ENCODE measurements around the gene SCARB1. TPM values are rescaled to one million over a fixed set of nuclear protein-coding genes. Genes with fewer than 3 reads are reported as not detected.

The SCARB1 gene
- total RNA-seq, 1 donor from 2014 or later: 44.5 TPM

GRCh38 chr12:124743479-124744272 is 120.0 kb downstream of the SCARB1 start:
- Histone ChIP-seq H2AFZ (ENCODE audit: low read depth, low read length) (no peak overlapping the region), H3K9me3 (ENCODE audit: insufficient read depth, low read depth, low read length) (peaks cover 6% of the 10 kb centered on the region), H3K27ac (ENCODE audit: low read depth, low read length) (no peak overlapping the region), H3K4me3 (ENCODE audit: insufficient read depth, low read depth, low read length) (no peak overlapping the region), H3K4me2 (ENCODE audit: low read length) (no peak overlapping the region), H3K27me3 (ENCODE audit: insufficient read depth, low read length) (no peaks in the 10 kb centered on the region), H3K4me1 (ENCODE audit: insufficient read depth, low read length) (peaks cover 59% of the 10 kb centered on the region), H3K9ac (ENCODE audit: low read length) (no peak overlapping the region), H4K20me1 (ENCODE audit: insufficient read depth, low read length) (no peaks in the 10 kb centered on the region), H3K36me3 (ENCODE audit: insufficient read depth, low read length) (no peaks in the 10 kb centered on the region), H3K79me2 (ENCODE audit: insufficient read depth, low read length) (no peaks in the 10 kb centered on the region)
- peaks cover 32% of the 10 kb centered on the region for H3K4me1 Mint-ChIP-seq (ENCODE audit: low read depth, unreplicated experiment)
- peaks cover 3% of the 10 kb centered on the region for H3K27me3 Mint-ChIP-seq (ENCODE audit: low read depth, unreplicated experiment)
- no peak for TF ChIP-seq CTCF (IDR thresholded peaks at IDR 0.05; ENCODE audit: insufficient read depth, low read depth, low read length)
- no peak for TF ChIP-seq EZH2 (IDR thresholded peaks at IDR 0.05; ENCODE audit: insufficient read depth, low read length)
- peaks cover 3% of the 10 kb centered on the region for H3K36me3 Mint-ChIP-seq (ENCODE audit: low read depth, unreplicated experiment)
- FAIRE-seq (no peak), DNase-seq (ENCODE audit: low read depth) (no peak)
- H3K9me3 Mint-ChIP-seq (ENCODE audit: unreplicated experiment): peaks cover 7% of the 10 kb centered on the region
- no peak overlapping the region for H3K27ac Mint-ChIP-seq (ENCODE audit: unreplicated experiment)
- H3K4me3 Mint-ChIP-seq (ENCODE audit: unreplicated experiment): no peak overlapping the region

GRCh38 chr12:124742678-124743077 is 121.0 kb downstream of the SCARB1 start:
- H3K4me3 Mint-ChIP-seq (ENCODE audit: unreplicated experiment): no peak overlapping the region
- H3K4me3 ChIP-seq (ENCODE audit: insufficient read depth, low read depth, low read length): no peak overlapping the region
- no peak overlapping the region for H2AFZ ChIP-seq (ENCODE audit: low read depth, low read length)
- no peaks in the 10 kb centered on the region for H4K20me1 ChIP-seq (ENCODE audit: insufficient read depth, low read length)
- H3K36me3 ChIP-seq (ENCODE audit: insufficient read depth, low read length): no peaks in the 10 kb centered on the region
- H3K4me1 Mint-ChIP-seq (ENCODE audit: low read depth, unreplicated experiment): peaks cover 30% of the 10 kb centered on the region
- TF ChIP-seq EZH2 (IDR thresholded peaks at IDR 0.05; ENCODE audit: insufficient read depth, low read length) (no peak), CTCF (IDR thresholded peaks at IDR 0.05; ENCODE audit: insufficient read depth, low read depth, low read length) (no peak)
- H3K4me2 ChIP-seq (ENCODE audit: low read length): no peak overlapping the region
- no peak overlapping the region for H3K9ac ChIP-seq (ENCODE audit: low read length)
- no peak for DNase-seq (ENCODE audit: low read depth)
- H3K4me1 ChIP-seq (ENCODE audit: insufficient read depth, low read length): peaks cover 66% of the 10 kb centered on the region
- H3K9me3 ChIP-seq (ENCODE audit: insufficient read depth, low read depth, low read length): peaks cover 6% of the 10 kb centered on the region
- no peak for FAIRE-seq
- peaks cover 3% of the 10 kb centered on the region for H3K36me3 Mint-ChIP-seq (ENCODE audit: low read depth, unreplicated experiment)
- no peak overlapping the region for H3K27ac Mint-ChIP-seq (ENCODE audit: unreplicated experiment)
- peaks cover 7% of the 10 kb centered on the region for H3K9me3 Mint-ChIP-seq (ENCODE audit: unreplicated experiment)
- H3K27me3 ChIP-seq (ENCODE audit: insufficient read depth, low read length): no peaks in the 10 kb centered on the region
- H3K79me2 ChIP-seq (ENCODE audit: insufficient read depth, low read length): no peaks in the 10 kb centered on the region
- H3K27me3 Mint-ChIP-seq (ENCODE audit: low read depth, unreplicated experiment): no peaks in the 10 kb centered on the region
- H3K27ac ChIP-seq (ENCODE audit: low read depth, low read length): no peak overlapping the region

- TF ChIP-seq EZH2 (IDR thresholded peaks at IDR 0.05; ENCODE audit: insufficient read depth, low read length) (no peak), CTCF (IDR thresholded peaks at IDR 0.05; ENCODE audit: insufficient read depth, low read depth, low read length) (no peak)
- H3K27ac ChIP-seq (ENCODE audit: low read depth, low read length): no peak overlapping the region
- FAIRE-seq (no peak), DNase-seq (ENCODE audit: low read depth) (no peak)
- peaks cover 66% of the 10 kb centered on the region for H3K4me1 ChIP-seq (ENCODE audit: insufficient read depth, low read length)
- no peak overlapping the region for H3K4me2 ChIP-seq (ENCODE audit: low read length)
- Mint-ChIP-seq H3K4me3 (ENCODE audit: unreplicated experiment) (no peak overlapping the region), H3K36me3 (ENCODE audit: low read depth, unreplicated experiment) (peaks cover 3% of the 10 kb centered on the region), H3K9me3 (ENCODE audit: unreplicated experiment) (peaks cover 9% of the 10 kb centered on the region), H3K4me1 (ENCODE audit: low read depth, unreplicated experiment) (peaks cover 32% of the 10 kb centered on the region), H3K27me3 (ENCODE audit: low read depth, unreplicated experiment) (no peaks in the 10 kb centered on the region), H3K27ac (ENCODE audit: unreplicated experiment) (no peak overlapping the region)
- H3K9ac ChIP-seq (ENCODE audit: low read length): no peak overlapping the region
- H3K4me3 ChIP-seq (ENCODE audit: insufficient read depth, low read depth, low read length): no peak overlapping the region
- H3K27me3 ChIP-seq (ENCODE audit: insufficient read depth, low read length): no peaks in the 10 kb centered on the region
- peaks cover 6% of the 10 kb centered on the region for H3K9me3 ChIP-seq (ENCODE audit: insufficient read depth, low read depth, low read length)
- H4K20me1 ChIP-seq (ENCODE audit: insufficient read depth, low read length): no peaks in the 10 kb centered on the region
- no peaks in the 10 kb centered on the region for H3K36me3 ChIP-seq (ENCODE audit: insufficient read depth, low read length)
- no peaks in the 10 kb centered on the region for H3K79me2 ChIP-seq (ENCODE audit: insufficient read depth, low read length)
- no peak overlapping the region for H2AFZ ChIP-seq (ENCODE audit: low read depth, low read length)
These were observed 121.6 kb downstream of the SCARB1 start for GRCh38 chr12:124742111-124742510.

Measured in astrocyte (in vitro differentiated cells and primary cell).